Hepatocyte (in vitro differentiated cells): ENCODE results near the gene TEKT3.

Experiments
- EZH2 ChIP-seq: fragments of 200-600 bp; sonication (generic); IDR thresholded peaks from 2 replicates; pipeline ENCODE4 v1.6.1; 2016; ENCODE audit warnings: antibody characterized with exemption, mild to moderate bottlenecking, borderline replicate concordance
- EZH2phosphoT487 ChIP-seq: fragments of 200-600 bp; sonication (generic); IDR thresholded peaks from one replicate; pipeline ENCODE4 v1.6.1; 2018; ENCODE audit warnings: antibody characterized with exemption, mild to moderate bottlenecking, low read depth, moderate library complexity; ENCODE audit not compliant: unreplicated experiment, severe bottlenecking
- TF ChIP-seq, protein P1 (sequence below): fragments of 200-600 bp; sonication (generic); IDR thresholded peaks from 2 replicates; pipeline ENCODE4 v1.5.1; 2016; ENCODE audit warnings: antibody characterized with exemption, mild to moderate bottlenecking; ENCODE audit not compliant: poor library complexity

GRCh38 chr17:15262291-15263205 is 78.8 kb downstream of the TEKT3 start:
- peak; percentile 55 for TF ChIP-seq EZH2
- TF ChIP-seq, protein P1, sequence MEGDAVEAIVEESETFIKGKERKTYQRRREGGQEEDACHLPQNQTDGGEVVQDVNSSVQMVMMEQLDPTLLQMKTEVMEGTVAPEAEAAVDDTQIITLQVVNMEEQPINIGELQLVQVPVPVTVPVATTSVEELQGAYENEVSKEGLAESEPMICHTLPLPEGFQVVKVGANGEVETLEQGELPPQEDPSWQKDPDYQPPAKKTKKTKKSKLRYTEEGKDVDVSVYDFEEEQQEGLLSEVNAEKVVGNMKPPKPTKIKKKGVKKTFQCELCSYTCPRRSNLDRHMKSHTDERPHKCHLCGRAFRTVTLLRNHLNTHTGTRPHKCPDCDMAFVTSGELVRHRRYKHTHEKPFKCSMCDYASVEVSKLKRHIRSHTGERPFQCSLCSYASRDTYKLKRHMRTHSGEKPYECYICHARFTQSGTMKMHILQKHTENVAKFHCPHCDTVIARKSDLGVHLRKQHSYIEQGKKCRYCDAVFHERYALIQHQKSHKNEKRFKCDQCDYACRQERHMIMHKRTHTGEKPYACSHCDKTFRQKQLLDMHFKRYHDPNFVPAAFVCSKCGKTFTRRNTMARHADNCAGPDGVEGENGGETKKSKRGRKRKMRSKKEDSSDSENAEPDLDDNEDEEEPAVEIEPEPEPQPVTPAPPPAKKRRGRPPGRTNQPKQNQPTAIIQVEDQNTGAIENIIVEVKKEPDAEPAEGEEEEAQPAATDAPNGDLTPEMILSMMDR, result peak; percentile 27
- TF ChIP-seq EZH2phosphoT487, result no peak
